Stimulated activated CD8-positive, alpha-beta memory T cell treated with anti-CD3 and anti-CD28 coated beads, Interleukin-7, amount 100 ng/mL, for 24 hours (primary cell): ENCODE results near the gene CLASRP.
"Not testable (repeated sequence)": the region's sequence is repeated elsewhere in the genome, so short reads cannot be mapped to it uniquely, and the experiment has no call there.

Experiments
- DNase-seq: peaks from one replicate; pipeline ENCODE4 v3.0.0-alpha.2; 2020; ENCODE audit warnings: low read depth

CLASRP gene

DNA sequence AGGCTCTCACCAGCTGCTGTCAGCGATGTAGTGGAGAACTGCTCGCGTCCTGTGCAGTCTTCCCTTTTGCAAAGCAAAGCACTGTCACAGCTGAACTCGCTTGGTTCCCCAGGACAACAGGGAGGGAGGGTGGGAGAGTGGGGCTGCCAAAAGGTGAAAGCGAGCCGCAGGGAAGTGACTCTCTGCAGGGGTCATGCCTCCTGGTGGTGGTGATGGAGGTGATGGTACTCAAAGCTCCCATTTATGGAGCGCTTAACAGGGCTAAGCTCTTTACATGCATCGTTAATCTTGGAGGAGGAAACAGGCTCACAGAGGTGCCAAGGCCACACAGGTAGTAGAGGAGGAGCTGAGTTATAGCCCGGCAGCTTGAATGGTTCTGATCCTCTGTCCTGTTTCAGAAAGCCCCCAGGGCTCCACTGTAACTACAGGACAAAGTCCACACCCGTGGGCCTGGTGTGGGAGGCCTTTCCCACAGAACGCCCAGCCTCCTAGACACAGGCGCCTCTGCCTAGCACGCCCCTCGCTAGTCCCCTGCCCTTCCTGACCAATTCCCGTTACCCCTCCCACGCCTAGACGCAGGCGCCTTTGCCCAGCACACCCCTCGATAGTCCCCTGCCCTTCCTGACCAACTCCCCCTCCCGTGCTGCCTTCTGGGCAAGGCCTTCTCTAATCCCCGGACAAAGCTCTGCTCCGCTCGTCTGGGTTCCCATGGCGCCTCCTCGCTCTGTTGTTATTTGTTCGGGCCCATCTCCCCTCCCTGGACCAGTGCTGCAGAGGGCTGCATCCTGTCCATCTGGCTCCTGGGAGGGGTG, 64.9 kb downstream of the CLASRP start:
- DNase-seq: no peak

DNA sequence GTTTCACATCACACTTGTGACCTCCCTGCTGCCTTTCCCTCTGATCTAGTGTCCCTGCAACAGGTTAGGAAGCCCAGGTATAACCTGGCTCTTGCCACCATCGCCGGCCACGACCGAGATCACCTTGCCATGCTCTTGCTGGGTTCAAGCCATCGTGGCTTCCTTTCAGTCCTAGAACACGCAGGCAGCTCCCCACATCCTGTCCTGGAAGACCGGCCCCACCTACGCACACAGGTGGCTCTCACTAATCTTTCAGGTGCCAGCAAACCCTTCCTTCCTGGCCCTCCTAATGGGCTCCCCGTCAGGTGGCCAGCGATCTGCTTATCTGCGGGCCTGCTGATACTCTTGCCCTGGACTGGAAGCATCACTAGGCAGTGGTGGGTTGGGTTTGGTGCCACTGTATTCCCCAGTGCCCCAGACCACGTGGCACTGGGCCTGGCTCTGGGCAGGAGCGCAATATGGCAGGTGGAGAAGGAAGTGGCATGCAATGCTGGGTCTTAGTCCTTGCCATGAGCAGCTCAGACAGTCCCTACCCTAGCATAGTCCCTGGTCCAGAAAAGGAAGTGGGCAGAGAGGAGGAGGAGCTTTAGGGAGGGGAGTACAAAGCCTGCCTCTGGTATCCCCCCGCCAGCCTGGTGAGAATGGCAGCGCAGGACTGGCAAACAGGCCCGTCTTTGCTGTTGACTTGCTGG, 66.0 kb downstream of the CLASRP start:
- no peak for DNase-seq

DNA sequence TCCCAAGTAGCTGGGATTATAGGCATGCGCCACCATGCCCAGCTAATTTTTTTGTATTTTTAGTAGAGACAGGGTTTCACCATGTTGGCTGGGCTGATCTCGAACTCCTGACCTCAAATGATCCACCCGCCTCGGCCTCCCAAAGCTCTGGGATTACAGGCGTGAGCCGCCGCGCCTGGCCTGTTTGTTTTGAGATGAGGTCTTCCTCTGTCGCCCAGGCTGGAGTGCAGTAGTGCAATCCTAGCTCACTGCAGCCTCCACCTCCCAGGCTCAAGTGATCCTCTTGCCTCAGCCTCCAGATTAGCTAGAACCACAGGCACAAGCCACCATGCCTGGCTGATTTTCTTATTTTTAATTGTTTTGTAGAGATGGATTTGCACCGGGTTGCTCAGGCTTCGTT, 67.5 kb downstream of the CLASRP start:
- DNase-seq: not testable (repeated sequence)

DNA sequence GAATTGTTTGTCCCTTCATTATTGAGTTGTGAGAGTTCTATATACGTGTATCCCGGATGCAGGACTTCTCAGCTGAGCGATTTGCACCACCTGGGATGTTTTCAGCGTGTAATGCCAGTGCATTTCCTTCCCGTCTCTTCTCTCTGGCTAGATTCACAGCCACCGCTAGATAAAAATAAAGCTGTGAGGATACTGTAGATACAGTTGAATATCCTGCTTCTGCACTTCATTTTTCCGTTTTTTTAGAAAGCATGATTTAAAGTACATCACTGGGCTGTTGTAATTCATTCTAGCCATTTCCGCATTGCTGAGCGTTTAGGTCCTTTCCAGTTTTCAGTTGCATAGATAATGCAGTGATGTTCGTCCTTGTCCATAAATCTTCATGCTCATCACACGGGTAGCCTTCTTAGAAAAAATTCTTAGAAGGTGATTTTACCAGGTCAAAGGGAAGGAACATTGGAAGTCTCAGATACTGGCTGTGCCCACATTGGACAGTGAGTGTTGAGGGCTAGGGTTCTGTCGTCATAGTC, 68.8 kb downstream of the CLASRP start:
- no peak for DNase-seq

- no peak for DNase-seq
These were observed 72.0 kb downstream of the CLASRP start for GRCh38 chr19:45110851-45111266.

GRCh38 chr19:45112111-45112827, 73.4 kb downstream of the CLASRP start:
- DNase-seq: no peak

DNA sequence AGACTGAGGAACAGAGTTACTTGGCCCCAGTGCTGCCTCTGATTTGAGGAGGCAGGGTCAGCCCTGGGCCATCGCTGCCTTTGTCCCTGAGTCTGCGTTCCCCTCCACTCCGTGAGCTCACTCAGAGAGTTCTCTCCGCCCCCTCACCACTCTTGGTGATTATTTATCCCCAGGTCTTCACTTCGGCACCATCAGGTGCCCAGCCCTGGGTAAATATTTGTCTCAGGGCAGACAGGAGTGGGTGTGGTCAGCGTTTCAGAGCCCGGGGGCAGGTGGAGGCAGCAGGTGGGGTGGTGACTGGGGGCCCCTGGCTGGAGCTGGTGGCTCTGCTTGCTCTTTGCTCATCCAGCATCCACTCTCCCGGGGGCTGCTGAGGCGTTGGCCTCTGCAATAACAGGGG, 74.8 kb downstream of the CLASRP start:
- no peak for DNase-seq

- no peak for DNase-seq
These were observed 75.3 kb downstream of the CLASRP start for GRCh38 chr19:45114116-45114515.

GRCh38 chr19:45115809-45116615, 77.2 kb downstream of the CLASRP start:
- no peak for DNase-seq

- peak; percentile 38 for DNase-seq
These were observed 78.3 kb downstream of the CLASRP start for GRCh38 chr19:45117167-45117594.

- no peak for DNase-seq
These were observed 78.8 kb downstream of the CLASRP start for GRCh38 chr19:45117671-45118070.

GRCh38 chr19:45118106-45118505, 79.3 kb downstream of the CLASRP start:
- DNase-seq: no peak

GRCh38 chr19:45118591-45119355, 79.9 kb downstream of the CLASRP start:
- not testable (repeated sequence) for DNase-seq

DNA sequence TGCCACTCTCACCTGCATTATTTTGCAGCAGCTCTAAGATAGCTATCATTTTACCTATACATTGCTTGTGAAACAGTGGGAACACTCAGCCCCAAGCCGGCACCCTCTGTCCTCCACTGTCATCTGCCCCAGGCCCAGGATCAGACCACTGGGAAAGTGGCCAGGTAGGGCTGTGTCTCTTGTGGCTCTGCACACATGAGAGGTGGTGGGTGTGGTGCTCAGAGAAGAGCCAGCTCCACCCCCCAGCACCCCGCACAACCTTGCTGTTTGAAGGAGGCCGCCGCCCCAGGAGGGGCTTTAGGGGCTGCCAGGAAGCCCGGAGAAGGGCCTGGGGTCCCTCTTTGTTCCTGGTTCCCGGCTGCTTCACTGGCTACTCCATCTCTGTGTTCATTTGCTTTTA, 80.7 kb downstream of the CLASRP start:
- DNase-seq: no peak
